ENCODE measurements around the gene PARP2. TPM values are rescaled to one million over a fixed set of nuclear protein-coding genes. Genes with fewer than 3 reads are reported as not detected.

Gene PARP2
- total and polyA plus RNA-seq, 2 donors (not counting 3 experiments of a cell fraction or from before 2014, with no cell fraction given) = 15.7 to 30.6 TPM

DNA sequence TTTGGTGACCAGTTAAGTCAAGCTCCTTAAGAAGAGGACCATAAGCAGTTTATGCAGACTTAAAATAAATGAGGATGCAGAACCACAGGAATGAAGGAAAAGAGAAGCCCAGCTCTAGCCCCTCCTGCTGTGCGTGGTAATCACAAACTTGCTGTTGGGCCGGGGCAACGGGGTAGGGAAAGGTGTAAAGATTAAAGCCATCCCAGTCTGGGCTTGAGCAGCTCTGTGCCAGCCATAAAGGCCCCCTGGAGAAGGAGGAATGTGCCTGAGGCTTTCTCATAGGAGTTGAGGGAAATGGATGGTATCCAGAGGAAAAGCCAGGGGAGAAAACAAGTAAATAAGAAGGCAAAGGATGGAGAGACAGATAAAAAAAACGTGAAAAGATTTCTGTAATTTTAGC is 44.7 kb downstream of the PARP2 start:
- Histone ChIP-seq H3K9me1 (replicated peaks; ENCODE audit: control insufficient read depth, extremely low read depth, insufficient read depth, low read length) (no peaks in the 10 kb centered on the region), H3K27me3 (ENCODE audit: control insufficient read depth in 2 of 2, insufficient read depth in 2 of 2, low read length in 2 of 2) (no peaks in the 10 kb centered on the region), H3K36me3 (ENCODE audit: control insufficient read depth in 2 of 2, extremely low read depth in 1 of 2, insufficient read depth in 2 of 2, low read length in 2 of 2) (peaks cover 30 to 60% of the 10 kb centered on the region in 2 experiments), H3K4me3 (replicated peaks in 1 of 3; ENCODE audit: insufficient read depth in 1 of 3, low read depth in 1 of 3, low read length in 3 of 3) (no peak overlapping the region), H3K4me1 (ENCODE audit: control insufficient read depth, extremely low read depth, insufficient read depth, low read length) (no peaks in the 10 kb centered on the region), H2AFZ (ENCODE audit: low read depth, low read length) (no peak overlapping the region), H3K9me3 (replicated peaks; ENCODE audit: control insufficient read depth, insufficient read depth, low read length) (no peaks in the 10 kb centered on the region), H3K79me2 (ENCODE audit: control insufficient read depth, insufficient read depth, low read length) (no peaks in the 10 kb centered on the region), H3K9ac (replicated peaks; ENCODE audit: extremely low read depth, insufficient read depth, low read length) (no peak overlapping the region), H3K27ac (ENCODE audit: insufficient read depth, low read depth, low read length) (no peak overlapping the region), H3K4me2 (ENCODE audit: insufficient read depth, low read length) (no peak overlapping the region), H4K20me1 (replicated peaks; ENCODE audit: control insufficient read depth, extremely low read depth, insufficient read depth, low read length) (no peaks in the 10 kb centered on the region)
- CTCF ChIA-PET = interaction anchor here (0.8 to 1.8 kb wide), 2 partner anchors 28 to 219 kb away, joined by 3 to 5 read pairs; no protein-coding TSS in a partner anchor
- dilution Hi-C loops (cut with MboI; ENCODE audit: extremely low pct_ligation_motif_present, low sequenced_read_pairs) (no loop called here), intact Hi-C loops (cut with micrococcal nuclease) (no loop called here)
- no TSS peak for BruUV-seq (replicated peaks)
- DNase-seq (ENCODE audit: low read depth, low spot score) (no peak), FAIRE-seq (no peak)
- TF ChIP-seq FOS (IDR thresholded peaks at IDR 0.05; ENCODE audit: borderline replicate concordance, insufficient read depth, low read length) (no peak), MYC (IDR thresholded peaks at IDR 0.05; ENCODE audit: low read depth, low read length) (no peak), MAX (IDR thresholded peaks at IDR 0.05; ENCODE audit: insufficient read depth, insufficient read length) (no peak), POLR2A (IDR thresholded peaks at IDR 0.05; ENCODE audit: low read depth, low read length) (no peak), JUN (IDR thresholded peaks at IDR 0.05; ENCODE audit: borderline replicate concordance, insufficient read depth, insufficient read length, low read depth) (no peak), EZH2 (IDR thresholded peaks at IDR 0.05; ENCODE audit: borderline replicate concordance, low read depth, low read length, severe bottlenecking) (no peak), GATA2 (IDR thresholded peaks at IDR 0.05; ENCODE audit: insufficient read depth, insufficient read length, low read depth, low read length) (no peak), POLR2AphosphoS5 (IDR thresholded peaks at IDR 0.05; ENCODE audit: insufficient read depth, low read depth, low read length) (no peak)
- TF ChIP-seq, protein P1, sequence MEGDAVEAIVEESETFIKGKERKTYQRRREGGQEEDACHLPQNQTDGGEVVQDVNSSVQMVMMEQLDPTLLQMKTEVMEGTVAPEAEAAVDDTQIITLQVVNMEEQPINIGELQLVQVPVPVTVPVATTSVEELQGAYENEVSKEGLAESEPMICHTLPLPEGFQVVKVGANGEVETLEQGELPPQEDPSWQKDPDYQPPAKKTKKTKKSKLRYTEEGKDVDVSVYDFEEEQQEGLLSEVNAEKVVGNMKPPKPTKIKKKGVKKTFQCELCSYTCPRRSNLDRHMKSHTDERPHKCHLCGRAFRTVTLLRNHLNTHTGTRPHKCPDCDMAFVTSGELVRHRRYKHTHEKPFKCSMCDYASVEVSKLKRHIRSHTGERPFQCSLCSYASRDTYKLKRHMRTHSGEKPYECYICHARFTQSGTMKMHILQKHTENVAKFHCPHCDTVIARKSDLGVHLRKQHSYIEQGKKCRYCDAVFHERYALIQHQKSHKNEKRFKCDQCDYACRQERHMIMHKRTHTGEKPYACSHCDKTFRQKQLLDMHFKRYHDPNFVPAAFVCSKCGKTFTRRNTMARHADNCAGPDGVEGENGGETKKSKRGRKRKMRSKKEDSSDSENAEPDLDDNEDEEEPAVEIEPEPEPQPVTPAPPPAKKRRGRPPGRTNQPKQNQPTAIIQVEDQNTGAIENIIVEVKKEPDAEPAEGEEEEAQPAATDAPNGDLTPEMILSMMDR (IDR thresholded peaks at IDR 0.05; ENCODE audit: extremely low read depth in 1 of 2, insufficient read depth in 1 of 2, low read depth in 1 of 2, low read length in 2 of 2) = no peak
- POLR2A ChIA-PET = no interaction called here
